HCT116 (cell line): ENCODE data around the gene CYB5A.

Experiments used
- EZH2 ChIP-seq: fragments of 200-600 bp; sonication (generic); IDR thresholded peaks from 2 replicates; pipeline ENCODE4 v1.6.1; 2017; ENCODE audit warnings: antibody characterized with exemption, mixed run types
- POLR2A ChIP-seq: IDR thresholded peaks from 2 replicates; pipeline ENCODE4 v1.7.0; 2011; ENCODE audit warnings: borderline replicate concordance; ENCODE audit not compliant: insufficient read depth, insufficient read length; ENCODE audit errors: extremely low read depth
- POLR2AphosphoS5 ChIP-seq: IDR thresholded peaks from 2 replicates; pipeline ENCODE4 v1.6.1; 2011; ENCODE audit warnings: mild to moderate bottlenecking, low read depth, low read length, moderate library complexity
- RAD21 ChIP-seq: IDR thresholded peaks from 2 replicates; pipeline ENCODE4 v1.6.1; 2012; ENCODE audit warnings: low read depth, mild to moderate bottlenecking
- ZFX ChIP-seq: fragments of 450-650 bp; IDR thresholded peaks from 2 replicates; pipeline ENCODE4 v1.6.1; 2017
- ZNF274 ChIP-seq: fragments of 200-500 bp; sonication (Bioruptor generic); IDR thresholded peaks from 2 replicates; pipeline ENCODE4 v1.6.1; 2014; ENCODE audit warnings: mild to moderate bottlenecking, low read depth, low read length, inconsistent platforms
- TF ChIP-seq, protein P1 (sequence below): IDR thresholded peaks from 2 replicates; pipeline ENCODE4 v1.6.1; 2012
- TF ChIP-seq, protein P2 (sequence below), 3 experiments: fragments of 200-600 bp in 1 of 3; sonication (generic) in 1 of 3; IDR thresholded peaks in 2 of 3; conservative IDR thresholded peaks in 1 of 3; 2 replicates each; pipeline ENCODE4 v1.5.1; 2012 to 2017; ENCODE audit warnings: low read depth in 2 of 3, low read length in 2 of 3, antibody characterized with exemption in 1 of 3, borderline replicate concordance in 1 of 3, control low read depth in 1 of 3, mild to moderate bottlenecking in 1 of 3, mixed read lengths in 1 of 3, mixed run types in 1 of 3, moderate library complexity in 1 of 3; ENCODE audit not compliant: insufficient read depth in 1 of 3

DNA sequence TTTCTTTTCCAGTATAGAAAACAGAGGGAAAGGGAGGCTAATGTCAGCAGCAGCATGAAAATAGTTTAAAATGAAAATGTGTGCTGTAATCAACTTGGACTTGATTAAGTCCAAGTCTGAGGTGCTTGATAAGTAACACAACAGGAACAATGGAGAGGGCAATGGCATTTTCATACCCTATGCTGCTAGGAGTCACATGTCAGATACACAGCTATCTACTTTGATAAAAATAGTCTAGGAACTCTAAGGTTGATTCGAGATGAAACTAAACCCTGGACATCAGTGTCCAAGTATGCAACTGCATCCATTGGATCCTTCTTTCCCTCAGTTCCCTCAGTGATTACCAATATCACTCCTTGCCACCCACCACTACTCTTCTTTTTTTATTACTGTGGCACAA is 19.2 kb upstream of the CYB5A start:
- no peak for TF ChIP-seq EZH2
- TF ChIP-seq, protein P1, sequence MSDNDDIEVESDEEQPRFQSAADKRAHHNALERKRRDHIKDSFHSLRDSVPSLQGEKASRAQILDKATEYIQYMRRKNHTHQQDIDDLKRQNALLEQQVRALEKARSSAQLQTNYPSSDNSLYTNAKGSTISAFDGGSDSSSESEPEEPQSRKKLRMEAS, result no peak
- TF ChIP-seq RAD21, result no peak
- no peak for TF ChIP-seq POLR2A
- TF ChIP-seq, protein P2, sequence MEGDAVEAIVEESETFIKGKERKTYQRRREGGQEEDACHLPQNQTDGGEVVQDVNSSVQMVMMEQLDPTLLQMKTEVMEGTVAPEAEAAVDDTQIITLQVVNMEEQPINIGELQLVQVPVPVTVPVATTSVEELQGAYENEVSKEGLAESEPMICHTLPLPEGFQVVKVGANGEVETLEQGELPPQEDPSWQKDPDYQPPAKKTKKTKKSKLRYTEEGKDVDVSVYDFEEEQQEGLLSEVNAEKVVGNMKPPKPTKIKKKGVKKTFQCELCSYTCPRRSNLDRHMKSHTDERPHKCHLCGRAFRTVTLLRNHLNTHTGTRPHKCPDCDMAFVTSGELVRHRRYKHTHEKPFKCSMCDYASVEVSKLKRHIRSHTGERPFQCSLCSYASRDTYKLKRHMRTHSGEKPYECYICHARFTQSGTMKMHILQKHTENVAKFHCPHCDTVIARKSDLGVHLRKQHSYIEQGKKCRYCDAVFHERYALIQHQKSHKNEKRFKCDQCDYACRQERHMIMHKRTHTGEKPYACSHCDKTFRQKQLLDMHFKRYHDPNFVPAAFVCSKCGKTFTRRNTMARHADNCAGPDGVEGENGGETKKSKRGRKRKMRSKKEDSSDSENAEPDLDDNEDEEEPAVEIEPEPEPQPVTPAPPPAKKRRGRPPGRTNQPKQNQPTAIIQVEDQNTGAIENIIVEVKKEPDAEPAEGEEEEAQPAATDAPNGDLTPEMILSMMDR (IDR thresholded peaks at IDR 0.05 in 2 of 3, conservative IDR thresholded peaks at IDR 0.05 in 1 of 3; ENCODE audit: borderline replicate concordance in 1 of 3, insufficient read depth in 1 of 3, low read depth in 2 of 3, low read length in 2 of 3), result no peak
- TF ChIP-seq ZNF274, result no peak
- TF ChIP-seq POLR2AphosphoS5, result no peak
- TF ChIP-seq ZFX, result no peak
